ENCODE data around the gene VN1R5.
"Not testable (repeated sequence)": the region's sequence is repeated elsewhere in the genome, so short reads cannot be mapped to it uniquely, and the experiment has no call there.

The VN1R5 gene

DNA sequence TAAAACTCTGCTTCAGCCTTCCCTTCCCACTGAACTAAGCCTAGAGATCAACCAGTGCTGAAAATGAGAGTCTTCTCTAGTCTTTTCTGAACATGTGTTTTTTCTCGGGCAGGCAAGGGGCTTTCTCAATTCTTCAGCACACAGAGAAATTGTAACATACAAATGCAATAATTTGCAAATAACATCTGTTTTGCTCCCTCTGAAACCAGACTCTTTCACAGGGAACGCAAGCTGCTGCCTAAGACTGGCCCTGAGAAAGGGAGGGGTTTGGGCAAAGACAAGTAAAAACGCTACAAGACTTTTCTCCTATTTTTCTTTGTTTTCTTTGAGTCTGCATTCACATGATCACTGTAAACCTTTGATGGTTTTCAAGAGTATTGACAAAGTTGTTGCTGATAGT is 39.6 kb upstream of the VN1R5 start:
- no peaks in the 10 kb centered on the region for H3F3A ChIP-seq (ENCODE audit: control insufficient read depth, insufficient read depth)
- H3K9me2 ChIP-seq (replicated peaks; ENCODE audit: control insufficient read depth, low read length): no peaks in the 10 kb centered on the region
- no peak overlapping the region for H3K4me3 ChIP-seq (ENCODE audit: low read length)
- H3K4me2 ChIP-seq (ENCODE audit: low read length): no peak overlapping the region
- H4K20me1 ChIP-seq (ENCODE audit: control insufficient read depth, insufficient read depth, low read depth, low read length): no peaks in the 10 kb centered on the region
- no peaks in the 10 kb centered on the region for H3K36me3 ChIP-seq (ENCODE audit: control insufficient read depth, low read length)
- H3K27me3 ChIP-seq (ENCODE audit: control insufficient read depth, low read length): peaks cover 3% of the 10 kb centered on the region; the same call in 1 of the 2 replicates
- TF ChIP-seq, protein P1, sequence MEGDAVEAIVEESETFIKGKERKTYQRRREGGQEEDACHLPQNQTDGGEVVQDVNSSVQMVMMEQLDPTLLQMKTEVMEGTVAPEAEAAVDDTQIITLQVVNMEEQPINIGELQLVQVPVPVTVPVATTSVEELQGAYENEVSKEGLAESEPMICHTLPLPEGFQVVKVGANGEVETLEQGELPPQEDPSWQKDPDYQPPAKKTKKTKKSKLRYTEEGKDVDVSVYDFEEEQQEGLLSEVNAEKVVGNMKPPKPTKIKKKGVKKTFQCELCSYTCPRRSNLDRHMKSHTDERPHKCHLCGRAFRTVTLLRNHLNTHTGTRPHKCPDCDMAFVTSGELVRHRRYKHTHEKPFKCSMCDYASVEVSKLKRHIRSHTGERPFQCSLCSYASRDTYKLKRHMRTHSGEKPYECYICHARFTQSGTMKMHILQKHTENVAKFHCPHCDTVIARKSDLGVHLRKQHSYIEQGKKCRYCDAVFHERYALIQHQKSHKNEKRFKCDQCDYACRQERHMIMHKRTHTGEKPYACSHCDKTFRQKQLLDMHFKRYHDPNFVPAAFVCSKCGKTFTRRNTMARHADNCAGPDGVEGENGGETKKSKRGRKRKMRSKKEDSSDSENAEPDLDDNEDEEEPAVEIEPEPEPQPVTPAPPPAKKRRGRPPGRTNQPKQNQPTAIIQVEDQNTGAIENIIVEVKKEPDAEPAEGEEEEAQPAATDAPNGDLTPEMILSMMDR (IDR thresholded peaks at IDR 0.05; ENCODE audit: low read depth, low read length, poor library complexity, severe bottlenecking): no peak
- TF ChIP-seq EZH2phosphoT487 (IDR thresholded peaks at IDR 0.05; ENCODE audit: borderline replicate concordance, low read length): no peak
- peaks cover 7% of the 10 kb centered on the region for H3K4me1 ChIP-seq (ENCODE audit: control insufficient read depth, low read length)
- H3K9me3 ChIP-seq (ENCODE audit: control insufficient read depth, insufficient read depth, low read length): no peaks in the 10 kb centered on the region
- H3K79me2 ChIP-seq (ENCODE audit: control insufficient read depth, low read length): no peaks in the 10 kb centered on the region
- no peak overlapping the region for H3K27ac ChIP-seq (ENCODE audit: low read depth, low read length)

DNA sequence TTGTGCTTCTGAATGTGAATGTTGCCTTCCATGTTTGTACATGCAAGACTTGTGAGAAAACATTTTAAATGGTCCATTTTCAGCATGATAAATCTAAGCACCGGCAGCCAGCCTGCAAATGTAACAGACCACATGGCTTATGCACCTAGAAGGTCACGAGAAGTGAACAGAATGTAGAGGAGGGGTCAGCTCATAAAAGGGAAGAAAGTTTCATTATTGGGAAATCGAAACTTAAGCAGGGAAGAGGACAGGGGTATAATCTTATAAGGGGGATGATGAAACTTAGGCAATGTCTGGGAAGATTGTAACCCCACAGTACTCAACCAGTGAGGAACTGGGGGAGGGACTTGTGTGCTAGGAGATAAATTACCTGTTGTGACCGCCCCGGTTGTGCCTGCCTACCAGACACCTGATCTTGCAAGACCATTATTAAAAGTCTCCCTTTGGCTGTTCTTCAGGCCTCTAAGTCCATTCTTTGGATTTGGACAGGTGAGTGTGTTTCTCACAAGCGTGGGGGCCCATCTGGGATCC is 37.7 kb upstream of the VN1R5 start:
- no peak overlapping the region for H3K4me2 ChIP-seq (ENCODE audit: low read length)
- no peaks in the 10 kb centered on the region for H3K79me2 ChIP-seq (ENCODE audit: control insufficient read depth, low read length)
- peaks cover 3% of the 10 kb centered on the region; the same call in 1 of the 2 replicates for H3K27me3 ChIP-seq (ENCODE audit: control insufficient read depth, low read length)
- H3K4me3 ChIP-seq (ENCODE audit: low read length): no peak overlapping the region
- peaks cover 6% of the 10 kb centered on the region for H3K4me1 ChIP-seq (ENCODE audit: control insufficient read depth, low read length)
- H3K27ac ChIP-seq (ENCODE audit: low read depth, low read length): no peak overlapping the region
- no peaks in the 10 kb centered on the region for H3F3A ChIP-seq (ENCODE audit: control insufficient read depth, insufficient read depth)
- no peak for TF ChIP-seq EZH2phosphoT487 (IDR thresholded peaks at IDR 0.05; ENCODE audit: borderline replicate concordance, low read length)
- TF ChIP-seq, protein P1 (IDR thresholded peaks at IDR 0.05; ENCODE audit: low read depth, low read length, poor library complexity, severe bottlenecking): no peak
- no peaks in the 10 kb centered on the region for H4K20me1 ChIP-seq (ENCODE audit: control insufficient read depth, insufficient read depth, low read depth, low read length)
- no peaks in the 10 kb centered on the region for H3K9me3 ChIP-seq (ENCODE audit: control insufficient read depth, insufficient read depth, low read length)
- H3K36me3 ChIP-seq (ENCODE audit: control insufficient read depth, low read length): no peaks in the 10 kb centered on the region
- no peaks in the 10 kb centered on the region for H3K9me2 ChIP-seq (replicated peaks; ENCODE audit: control insufficient read depth, low read length)

DNA sequence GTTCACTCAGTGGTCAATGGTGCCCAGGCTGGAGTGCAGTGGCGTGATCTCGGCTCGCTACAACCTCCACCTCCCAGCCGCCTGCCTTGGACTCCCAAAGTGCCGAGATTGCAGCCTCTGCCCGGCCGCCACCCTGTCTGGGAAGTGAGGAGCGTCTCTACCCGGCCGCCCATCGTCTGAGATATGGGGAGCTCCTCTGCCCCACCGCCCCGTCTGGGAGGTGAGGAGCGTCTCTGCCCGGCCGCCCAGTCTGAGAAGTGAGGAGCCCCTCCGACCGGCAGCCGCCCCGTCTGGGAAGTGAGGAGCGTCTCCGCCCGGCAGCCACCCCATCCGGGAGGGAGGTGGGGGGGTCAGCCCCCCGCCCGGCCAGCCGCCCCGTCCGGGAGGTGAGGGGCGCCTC is 35.6 kb upstream of the VN1R5 start:
- H3K9me3 ChIP-seq (ENCODE audit: control insufficient read depth, insufficient read depth, low read length); H3K27ac ChIP-seq (ENCODE audit: low read depth, low read length); H3F3A ChIP-seq (ENCODE audit: control insufficient read depth, insufficient read depth); H3K27me3 ChIP-seq (ENCODE audit: control insufficient read depth, low read length); H3K4me1 ChIP-seq (ENCODE audit: control insufficient read depth, low read length); H3K4me3 ChIP-seq (ENCODE audit: low read length); H3K36me3 ChIP-seq (ENCODE audit: control insufficient read depth, low read length); H3K79me2 ChIP-seq (ENCODE audit: control insufficient read depth, low read length); H4K20me1 ChIP-seq (ENCODE audit: control insufficient read depth, insufficient read depth, low read depth, low read length); H3K9me2 ChIP-seq (replicated peaks; ENCODE audit: control insufficient read depth, low read length); H3K4me2 ChIP-seq (ENCODE audit: low read length): not testable (repeated sequence)

DNA sequence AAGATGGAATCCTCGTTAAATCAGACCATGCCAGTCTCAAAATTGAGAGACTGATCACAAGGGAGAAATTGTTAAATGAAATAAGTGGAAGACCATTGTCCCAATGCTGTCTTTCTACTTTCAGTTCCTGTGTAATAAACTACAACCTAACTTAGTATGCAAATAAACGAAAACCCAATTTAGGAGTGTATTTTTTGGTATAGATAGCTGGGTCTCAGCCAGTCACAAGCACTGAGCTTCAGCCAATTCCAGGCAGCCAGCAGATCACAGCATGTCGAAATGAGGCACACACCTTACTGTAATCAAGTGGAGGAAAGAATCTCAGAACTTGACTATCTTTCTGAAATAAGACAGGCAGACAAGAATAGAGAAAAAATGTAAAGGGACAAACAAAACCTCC is 33.0 kb upstream of the VN1R5 start:
- no peaks in the 10 kb centered on the region for H3K79me2 ChIP-seq (ENCODE audit: control insufficient read depth, low read length)
- no peaks in the 10 kb centered on the region for H3K36me3 ChIP-seq (ENCODE audit: control insufficient read depth, low read length)
- no peak for TF ChIP-seq EZH2phosphoT487 (IDR thresholded peaks at IDR 0.05; ENCODE audit: borderline replicate concordance, low read length)
- TF ChIP-seq, protein P1 (IDR thresholded peaks at IDR 0.05; ENCODE audit: low read depth, low read length, poor library complexity, severe bottlenecking): no peak
- H3K9me2 ChIP-seq (replicated peaks; ENCODE audit: control insufficient read depth, low read length): no peaks in the 10 kb centered on the region
- peaks cover 3% of the 10 kb centered on the region; the same call in 1 of the 2 replicates for H3K9me3 ChIP-seq (ENCODE audit: control insufficient read depth, insufficient read depth, low read length)
- no peaks in the 10 kb centered on the region for H4K20me1 ChIP-seq (ENCODE audit: control insufficient read depth, insufficient read depth, low read depth, low read length)
- no peak overlapping the region for H3K27ac ChIP-seq (ENCODE audit: low read depth, low read length)
- H3F3A ChIP-seq (ENCODE audit: control insufficient read depth, insufficient read depth): no peaks in the 10 kb centered on the region
- peak overlapping the region; percentile 7; the same call in 1 of the 2 replicates for H3K4me2 ChIP-seq (ENCODE audit: low read length)
- no peaks in the 10 kb centered on the region for H3K27me3 ChIP-seq (ENCODE audit: control insufficient read depth, low read length)
- no peak overlapping the region for H3K4me3 ChIP-seq (ENCODE audit: low read length)
- H3K4me1 ChIP-seq (ENCODE audit: control insufficient read depth, low read length): peaks cover 6% of the 10 kb centered on the region
